HepG2 (cell line): ENCODE measurements around the gene FLT3LG. TPM values are rescaled to one million over a fixed set of nuclear protein-coding genes. Genes with fewer than 3 reads are reported as not detected.

ENCODE experiments used
- ATAC-seq: fragments of 200-7000 bp; cut with Tn5 transposase; 3 replicates; pipeline ENCODE4 v1.9.1; 2020; ENCODE audit warnings: mild to moderate bottlenecking, moderate library complexity
- BruUV-seq: library from RNA; stranded (reverse); fragments of 400-500 nt; replicated peaks from 2 replicates; lab custom pipeline; 2021; lab: Mats Ljungman, UMichigan
- CTCF ChIA-PET: fragments of 300-600 bp; formaldehyde crosslinking; extraction: SDS; loops from one replicate; lab custom pipeline; 2021; ENCODE audit warnings: low total read pairs, inconsistent platforms, low intra/inter-chr PET ratio; lab: Yijun Ruan, JAX
- POLR2A ChIA-PET: fragments of 350-600 bp; sonication (Branson Sonifier 250); formaldehyde crosslinking; loops from one replicate; lab custom pipeline; 2020; ENCODE audit warnings: antibody characterized with exemption, inconsistent platforms; lab: Yijun Ruan, JAX
- DNase-seq: peaks from one replicate; pipeline ENCODE4 v3.0.0-alpha.2; 2015; ENCODE audit warnings: low spot score
- FAIRE-seq: peaks from 3 replicates; lab custom pipeline; 2011; peaks lifted over from hg19 to GRCh38; lab: Jason Lieb, UNC
- H2AFZ ChIP-seq: one replicate; pipeline ENCODE4 v1.6.1; 2011; ENCODE audit warnings: low read length, inconsistent platforms
- H3K27ac ChIP-seq: fragments of 300-600 bp; 3 replicates; pipeline ENCODE4 v1.8.0; 2011; ENCODE audit warnings: mixed run types, mild to moderate bottlenecking, mixed read lengths, low read length, inconsistent platforms; ENCODE audit not compliant: insufficient read depth; ENCODE audit errors: extremely low read length
- H3K27me3 ChIP-seq, 2 experiments: fragments of 200-600 bp in 1 of 2; 2 replicates in 1 of 2; 3 replicates in 1 of 2; pipeline versions ENCODE4 v1.6.0 to v1.8.0; 2011; ENCODE audit warnings: low read length in 2 of 2, mild to moderate bottlenecking in 2 of 2, moderate library complexity in 2 of 2, inconsistent platforms in 1 of 2; ENCODE audit not compliant: insufficient read depth in 2 of 2, control insufficient read depth in 1 of 2
- H3K36me3 ChIP-seq, 2 experiments: fragments of 200-600 bp in 1 of 2; replicated peaks in 1 of 2; 2 replicates in 1 of 2; 3 replicates in 1 of 2; pipeline versions ENCODE4 v1.5.1 to v1.8.0; 2011; ENCODE audit warnings: low read length in 2 of 2, inconsistent platforms in 1 of 2; ENCODE audit not compliant: insufficient read depth in 2 of 2, control insufficient read depth in 1 of 2
- H3K4me1 ChIP-seq: 2 replicates; pipeline ENCODE4 v1.5.1; 2012; ENCODE audit warnings: low read length, inconsistent platforms; ENCODE audit not compliant: insufficient read depth
- H3K4me2 ChIP-seq: 2 replicates; pipeline ENCODE4 v1.6.0; 2011; ENCODE audit warnings: low read depth, low read length, inconsistent platforms
- H3K4me3 ChIP-seq, 3 experiments: fragments of 200-600 bp in 1 of 3; sonication (generic), shearing (Covaris generic) in 1 of 3; replicated peaks in 1 of 3; 2 replicates each; pipeline ENCODE4 v1.5.1; 2011 to 2016; ENCODE audit warnings: low read length in 3 of 3, inconsistent platforms in 2 of 3, low read depth in 2 of 3, mild to moderate bottlenecking in 2 of 3, control low read depth in 1 of 3, mixed read lengths in 1 of 3; ENCODE audit not compliant: insufficient read depth in 1 of 3
- H3K79me2 ChIP-seq: one replicate; pipeline ENCODE4 v1.6.1; 2011; ENCODE audit warnings: low read length, inconsistent platforms; ENCODE audit not compliant: insufficient read depth
- H3K9ac ChIP-seq: 2 replicates; pipeline ENCODE4 v1.6.0; 2011; ENCODE audit warnings: mild to moderate bottlenecking, low read depth, low read length, inconsistent platforms; ENCODE audit not compliant: insufficient read depth
- H3K9me3 ChIP-seq: 2 replicates; pipeline ENCODE4 v1.5.1; 2012; ENCODE audit warnings: mild to moderate bottlenecking, low read length
- H4K20me1 ChIP-seq: 2 replicates; pipeline ENCODE4 v1.6.0; 2011; ENCODE audit warnings: inconsistent platforms, mild to moderate bottlenecking, low read length, moderate library complexity; ENCODE audit not compliant: insufficient read depth
- AGO2 ChIP-seq: fragments of 200-400 bp; formaldehyde crosslinking; optimal IDR thresholded peaks from 2 replicates; pipeline ENCODE3; 2017; ENCODE audit warnings: mild to moderate bottlenecking, low read depth, low read length, moderate library complexity
- AKAP8 ChIP-seq: sonication (generic); formaldehyde crosslinking; IDR thresholded peaks from 2 replicates; pipeline ENCODE4 v1.5.1; 2020; ENCODE audit warnings: mild to moderate bottlenecking, missing genetic modification reagents
- CENPT ChIP-seq: sonication (generic); formaldehyde crosslinking; IDR thresholded peaks from 2 replicates; pipeline ENCODE4 v1.8.0; 2022; ENCODE audit warnings: low read depth, mild to moderate bottlenecking, moderate library complexity, missing genetic modification reagents
- RBFOX2 ChIP-seq: fragments of 200-400 bp; formaldehyde crosslinking; IDR thresholded peaks from 2 replicates; pipeline ENCODE4 v1.6.1; 2017; ENCODE audit warnings: low read depth, mild to moderate bottlenecking, low read length
- TSC22D2 ChIP-seq: sonication (generic); formaldehyde crosslinking; IDR thresholded peaks from 2 replicates; pipeline ENCODE4 v1.5.1; 2020; ENCODE audit warnings: missing genetic modification reagents, mild to moderate bottlenecking, borderline replicate concordance
- ZNF350 ChIP-seq: sonication (generic); formaldehyde crosslinking; IDR thresholded peaks from 2 replicates; pipeline ENCODE4 v1.4.0; 2020; ENCODE audit warnings: mild to moderate bottlenecking, low read depth, missing genetic modification reagents, borderline replicate concordance
- ZNF891 ChIP-seq: sonication (generic); formaldehyde crosslinking; IDR thresholded peaks from 2 replicates; pipeline ENCODE4 v1.5.0; 2020; ENCODE audit warnings: mild to moderate bottlenecking, missing genetic modification reagents
- WGBS: methylation state at CpG from one replicate; pipeline ENCODE4 v1.1.6; 2017; ENCODE audit warnings: low lambda C conversion rate; 5-methylcytosine and 5-hydroxymethylcytosine counted together
- in situ Hi-C: cut with HindIII; loops from 2 replicates; pipeline ENCODE4 v1.10.0; 2017; ENCODE audit warnings: low pct_unique_long_range_greater_than_20kb; ENCODE audit not compliant: extremely low pct_ligation_motif_present
- intact Hi-C: fragments of 100-400 bp; cut with micrococcal nuclease; formaldehyde crosslinking; loops from one replicate; pipeline ENCODE4 v1.10.0; 2022; ENCODE audit not compliant: unreplicated experiment
- polyA plus RNA-seq, 8 experiments: library from polyadenylated mRNA; depleted of rRNA in 3 of 8; stranded (reverse) in 7 of 8; unstranded in 1 of 8; fragments of >200 nt; fragmentation: Illumina TruSeq in 4 of 8; extraction: Trizol in 4 of 8; gene quantifications; 2 replicates each; pipeline versions ENCODE4 v1.2.1 to v1.2.3, GENCODE V29; 2011 to 2016; ENCODE audit warnings: low read depth in 4 of 8, missing spikeins in 1 of 8, mixed read lengths in 1 of 8; ENCODE audit not compliant: insufficient read depth in 1 of 8
- total RNA-seq, 5 experiments: library from RNA; depleted of rRNA; stranded (reverse); fragments of >200 nt; fragmentation: Illumina TruSeq; extraction: Trizol; gene quantifications; 2 replicates each; pipeline ENCODE4 v1.2.3, GENCODE V29; 2016; ENCODE audit warnings: low read depth in 1 of 5
- TF ChIP-seq, protein P1 (sequence below): sonication (generic); formaldehyde crosslinking; IDR thresholded peaks from 2 replicates; pipeline ENCODE4 v1.4.0; 2020; ENCODE audit warnings: missing genetic modification reagents, borderline replicate concordance
- TF ChIP-seq, protein P2 (sequence below): sonication (generic); formaldehyde crosslinking; IDR thresholded peaks from 2 replicates; pipeline ENCODE4 v1.4.0; 2020; ENCODE audit warnings: missing genetic modification reagents

FLT3LG gene
- total and polyA plus RNA-seq, 2 of the 13 experiments (the other 11 are each of a cell fraction or from before 2014, with no cell fraction given), result 1.5 to 2.6 TPM

GRCh38 chr19:49461656-49462055 lies 12.4 kb upstream of the FLT3LG start:
- FAIRE-seq, result no peak
- in situ Hi-C loops (no loop called here), intact Hi-C loops (no loop called here)
- no peaks in the 10 kb centered on the region for H3K79me2 ChIP-seq
- BruUV-seq, result no TSS peak
- POLR2A ChIA-PET, result no interaction called here
- H3K4me2 ChIP-seq, result no peak overlapping the region
- no peaks in the 10 kb centered on the region for H3K9me3 ChIP-seq
- no peak overlapping the region for H3K9ac ChIP-seq
- DNase-seq, result no peak
- H3K27me3 ChIP-seq, result no peaks in the 10 kb centered on the region
- no peak overlapping the region for H2AFZ ChIP-seq
- no peak for ATAC-seq
- peaks cover 0 to 3% of the 10 kb centered on the region in 2 experiments; a peak in 1 of 5 replicates for H3K36me3 ChIP-seq
- no peaks in the 10 kb centered on the region for H4K20me1 ChIP-seq
- TF ChIP-seq CENPT (CRISPR knock-in tag) (no peak), AKAP8 (no peak), AGO2 (peak; percentile 22), RBFOX2 (peak; percentile 31; the same call in 1 of the 2 replicates), TSC22D2 (CRISPR knock-in tag) (no peak), ZNF350 (no peak), ZNF891 (CRISPR knock-in tag) (no peak)
- TF ChIP-seq, protein P1, sequence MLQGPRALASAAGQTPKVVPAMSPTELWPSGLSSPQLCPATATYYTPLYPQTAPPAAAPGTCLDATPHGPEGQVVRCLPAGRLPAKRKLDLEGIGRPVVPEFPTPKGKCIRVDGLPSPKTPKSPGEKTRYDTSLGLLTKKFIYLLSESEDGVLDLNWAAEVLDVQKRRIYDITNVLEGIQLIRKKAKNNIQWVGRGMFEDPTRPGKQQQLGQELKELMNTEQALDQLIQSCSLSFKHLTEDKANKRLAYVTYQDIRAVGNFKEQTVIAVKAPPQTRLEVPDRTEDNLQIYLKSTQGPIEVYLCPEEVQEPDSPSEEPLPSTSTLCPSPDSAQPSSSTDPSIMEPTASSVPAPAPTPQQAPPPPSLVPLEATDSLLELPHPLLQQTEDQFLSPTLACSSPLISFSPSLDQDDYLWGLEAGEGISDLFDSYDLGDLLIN, result no peak
- TF ChIP-seq, protein P2, sequence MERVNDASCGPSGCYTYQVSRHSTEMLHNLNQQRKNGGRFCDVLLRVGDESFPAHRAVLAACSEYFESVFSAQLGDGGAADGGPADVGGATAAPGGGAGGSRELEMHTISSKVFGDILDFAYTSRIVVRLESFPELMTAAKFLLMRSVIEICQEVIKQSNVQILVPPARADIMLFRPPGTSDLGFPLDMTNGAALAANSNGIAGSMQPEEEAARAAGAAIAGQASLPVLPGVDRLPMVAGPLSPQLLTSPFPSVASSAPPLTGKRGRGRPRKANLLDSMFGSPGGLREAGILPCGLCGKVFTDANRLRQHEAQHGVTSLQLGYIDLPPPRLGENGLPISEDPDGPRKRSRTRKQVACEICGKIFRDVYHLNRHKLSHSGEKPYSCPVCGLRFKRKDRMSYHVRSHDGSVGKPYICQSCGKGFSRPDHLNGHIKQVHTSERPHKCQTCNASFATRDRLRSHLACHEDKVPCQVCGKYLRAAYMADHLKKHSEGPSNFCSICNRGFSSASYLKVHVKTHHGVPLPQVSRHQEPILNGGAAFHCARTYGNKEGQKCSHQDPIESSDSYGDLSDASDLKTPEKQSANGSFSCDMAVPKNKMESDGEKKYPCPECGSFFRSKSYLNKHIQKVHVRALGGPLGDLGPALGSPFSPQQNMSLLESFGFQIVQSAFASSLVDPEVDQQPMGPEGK (CRISPR knock-in tag), result peak; percentile 22; the same call in 1 of the 2 replicates
- CTCF ChIA-PET, result no interaction called here
- 96% methylated on average over 22 of the region's 37 CpGs for WGBS
- H3K4me1 ChIP-seq, result no peaks in the 10 kb centered on the region
- H3K4me3 ChIP-seq, result no peak overlapping the region
- H3K27ac ChIP-seq, result peak overlapping the region; percentile 48
